Neural progenitor cell (in vitro differentiated cells): ENCODE measurements around the gene RPL10. TPM values are rescaled to one million over a fixed set of nuclear protein-coding genes. Genes with fewer than 3 reads are reported as not detected.

ENCODE experiments used
- DNase-seq: peaks from one replicate; pipeline ENCODE4 v3.0.0-alpha.2; 2016; ENCODE audit warnings: low spot score
- H2AFZ ChIP-seq: fragments of 200-600 bp; sonication (generic); replicated peaks from 2 replicates; pipeline ENCODE4 v1.6.1; 2016; ENCODE audit warnings: antibody characterized with exemption
- H3F3A ChIP-seq: fragments of 200-600 bp; sonication (generic); 2 replicates; pipeline ENCODE4 v1.6.1; 2016; ENCODE audit warnings: antibody characterized with exemption, low read depth
- H3K27ac ChIP-seq: fragments of 200-600 bp; sonication (generic); 2 replicates; pipeline ENCODE4 v1.5.1; 2016; ENCODE audit warnings: mild to moderate bottlenecking
- H3K27me3 ChIP-seq: fragments of 200-600 bp; sonication (generic); 2 replicates; pipeline ENCODE4 v1.6.1; 2016; ENCODE audit warnings: mild to moderate bottlenecking, moderate library complexity
- H3K36me3 ChIP-seq: fragments of 200-600 bp; sonication (generic); 2 replicates; pipeline ENCODE4 v1.5.1; 2016
- H3K4me1 ChIP-seq: fragments of 200-600 bp; sonication (generic); 2 replicates; pipeline ENCODE4 v1.6.1; 2016; ENCODE audit warnings: mixed run types
- H3K4me2 ChIP-seq: fragments of 200-600 bp; sonication (generic); 2 replicates; pipeline ENCODE4 v1.6.1; 2016
- H3K4me3 ChIP-seq: fragments of 200-600 bp; sonication (generic); 2 replicates; pipeline ENCODE4 v1.5.1; 2016
- H3K79me2 ChIP-seq: fragments of 200-600 bp; sonication (generic); 2 replicates; pipeline ENCODE4 v1.6.1; 2016; ENCODE audit warnings: low read depth
- H3K9ac ChIP-seq: fragments of 200-600 bp; sonication (generic); 2 replicates; pipeline ENCODE4 v1.6.1; 2016
- H3K9me3 ChIP-seq: fragments of 200-600 bp; sonication (generic); 2 replicates; pipeline ENCODE4 v1.5.1; 2016; ENCODE audit warnings: low read depth
- H4K20me1 ChIP-seq: fragments of 200-600 bp; sonication (generic); 2 replicates; pipeline ENCODE4 v1.6.1; 2016; ENCODE audit warnings: low read depth
- H3K27ac Mint-ChIP-seq: 3 replicates; pipeline ENCODE4 v1.8.0; 2021; ENCODE audit warnings: mixed read lengths
- H3K27me3 Mint-ChIP-seq: 2 replicates; pipeline ENCODE4 v1.8.0; 2022; ENCODE audit warnings: low read depth, mild to moderate bottlenecking, inconsistent platforms, moderate library complexity, mixed read lengths; ENCODE audit not compliant: insufficient read depth
- H3K36me3 Mint-ChIP-seq: 3 replicates; pipeline ENCODE4 v1.8.0; 2021; ENCODE audit warnings: mixed read lengths
- H3K4me1 Mint-ChIP-seq: 3 replicates; pipeline ENCODE4 v1.8.0; 2021; ENCODE audit warnings: mixed read lengths
- H3K4me3 Mint-ChIP-seq: 3 replicates; pipeline ENCODE4 v1.8.0; 2021; ENCODE audit warnings: mild to moderate bottlenecking, moderate library complexity, mixed read lengths
- H3K9me3 Mint-ChIP-seq: 3 replicates; pipeline ENCODE4 v1.8.0; 2020; ENCODE audit warnings: mixed read lengths
- EZH2 ChIP-seq: fragments of 200-600 bp; sonication (generic); IDR thresholded peaks from 2 replicates; pipeline ENCODE4 v1.6.1; 2017; ENCODE audit warnings: antibody characterized with exemption, mild to moderate bottlenecking, moderate library complexity
- EZH2phosphoT487 ChIP-seq: fragments of 200-600 bp; sonication (generic); IDR thresholded peaks from 2 replicates; pipeline ENCODE4 v1.6.1; 2017; ENCODE audit warnings: antibody characterized with exemption
- total RNA-seq: library from RNA; depleted of rRNA; stranded (reverse); fragments of >200 nt; gene quantifications from 2 replicates; pipeline ENCODE4 v1.2.3, GENCODE V29; 2015; ENCODE audit warnings: low replicate concordance
- TF ChIP-seq, protein P1 (sequence below): fragments of 200-600 bp; sonication (generic); IDR thresholded peaks from 2 replicates; pipeline ENCODE4 v1.5.1; 2017; ENCODE audit warnings: antibody characterized with exemption, mild to moderate bottlenecking

The RPL10 gene
- total RNA-seq, 1 donor from 2014 or later = 4,507 TPM

DNA sequence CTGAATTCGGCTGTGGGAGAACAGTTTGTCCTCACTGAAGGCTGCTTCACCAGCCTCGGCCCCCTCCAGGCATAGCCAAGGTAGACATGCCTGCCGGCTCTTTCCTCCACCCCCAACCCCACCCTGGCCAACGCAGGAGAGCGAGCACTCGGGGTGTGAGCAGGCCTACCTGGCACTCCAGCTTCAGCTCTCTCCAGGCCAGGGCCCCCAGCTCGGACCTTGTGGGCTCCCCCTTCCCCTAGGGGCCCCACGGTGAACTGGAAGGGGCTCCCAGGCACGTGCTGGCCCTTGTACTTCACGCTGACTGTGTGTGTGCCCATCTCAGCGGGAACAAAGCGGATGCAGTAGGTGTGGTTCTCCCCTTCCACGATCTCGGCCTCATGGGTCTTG, 46.2 kb upstream of the RPL10 start:
- TF ChIP-seq EZH2phosphoT487 (no peak), EZH2 (no peak)
- TF ChIP-seq, protein P1, sequence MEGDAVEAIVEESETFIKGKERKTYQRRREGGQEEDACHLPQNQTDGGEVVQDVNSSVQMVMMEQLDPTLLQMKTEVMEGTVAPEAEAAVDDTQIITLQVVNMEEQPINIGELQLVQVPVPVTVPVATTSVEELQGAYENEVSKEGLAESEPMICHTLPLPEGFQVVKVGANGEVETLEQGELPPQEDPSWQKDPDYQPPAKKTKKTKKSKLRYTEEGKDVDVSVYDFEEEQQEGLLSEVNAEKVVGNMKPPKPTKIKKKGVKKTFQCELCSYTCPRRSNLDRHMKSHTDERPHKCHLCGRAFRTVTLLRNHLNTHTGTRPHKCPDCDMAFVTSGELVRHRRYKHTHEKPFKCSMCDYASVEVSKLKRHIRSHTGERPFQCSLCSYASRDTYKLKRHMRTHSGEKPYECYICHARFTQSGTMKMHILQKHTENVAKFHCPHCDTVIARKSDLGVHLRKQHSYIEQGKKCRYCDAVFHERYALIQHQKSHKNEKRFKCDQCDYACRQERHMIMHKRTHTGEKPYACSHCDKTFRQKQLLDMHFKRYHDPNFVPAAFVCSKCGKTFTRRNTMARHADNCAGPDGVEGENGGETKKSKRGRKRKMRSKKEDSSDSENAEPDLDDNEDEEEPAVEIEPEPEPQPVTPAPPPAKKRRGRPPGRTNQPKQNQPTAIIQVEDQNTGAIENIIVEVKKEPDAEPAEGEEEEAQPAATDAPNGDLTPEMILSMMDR = no peak
- H3K9me3 Mint-ChIP-seq = peaks cover 9% of the 10 kb centered on the region
- peaks cover 2% of the 10 kb centered on the region for H3K36me3 Mint-ChIP-seq

DNA sequence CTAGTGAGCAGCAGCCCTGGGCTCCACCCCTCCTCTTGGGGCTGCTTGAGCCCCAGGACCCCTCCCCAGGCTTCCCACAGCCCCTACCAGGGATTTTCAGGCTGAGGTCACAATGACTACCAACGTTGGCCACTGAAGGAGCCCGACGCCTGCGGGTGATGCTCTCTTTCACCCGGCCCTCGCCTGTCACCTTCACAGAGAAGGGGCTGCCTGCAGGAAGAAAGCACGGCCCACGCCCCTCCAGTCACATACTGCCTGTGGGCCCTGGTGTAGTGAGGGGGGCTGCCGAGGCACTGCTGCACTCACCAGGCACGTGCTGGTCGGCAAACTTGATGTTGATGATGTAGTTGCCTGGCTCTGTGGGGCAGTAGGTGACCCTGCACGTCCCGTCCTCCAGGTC, 45.7 kb upstream of the RPL10 start:
- H3K9ac ChIP-seq = no peak overlapping the region
- no peak overlapping the region for H2AFZ ChIP-seq
- Mint-ChIP-seq H3K9me3 (peaks cover 5% of the 10 kb centered on the region), H3K4me1 (peaks cover 4% of the 10 kb centered on the region), H3K4me3 (no peak overlapping the region), H3K27me3 (peaks cover 11% of the 10 kb centered on the region), H3K36me3 (peaks cover 2% of the 10 kb centered on the region), H3K27ac (no peak overlapping the region)
- no peaks in the 10 kb centered on the region for H3K79me2 ChIP-seq
- no peak overlapping the region for H3K27ac ChIP-seq
- H3K9me3 ChIP-seq = no peaks in the 10 kb centered on the region
- H3K27me3 ChIP-seq = no peaks in the 10 kb centered on the region
- no peak for TF ChIP-seq EZH2phosphoT487
- TF ChIP-seq, protein P1 = no peak
- TF ChIP-seq EZH2 = no peak
- H3F3A ChIP-seq = peaks cover 7% of the 10 kb centered on the region
- no peaks in the 10 kb centered on the region for H3K4me1 ChIP-seq
- H3K4me3 ChIP-seq = no peak overlapping the region
- no peak for DNase-seq
- H3K4me2 ChIP-seq = no peak overlapping the region
- H3K36me3 ChIP-seq = no peaks in the 10 kb centered on the region
- H4K20me1 ChIP-seq = peaks cover 51% of the 10 kb centered on the region

More for the DNA sequence above, 46.2 kb upstream of the RPL10 start:
- H3K9ac ChIP-seq = no peak overlapping the region
- peaks cover 47% of the 10 kb centered on the region for H4K20me1 ChIP-seq
- H3K27ac ChIP-seq = no peak overlapping the region
- Mint-ChIP-seq H3K27me3 (peaks cover 15% of the 10 kb centered on the region), H3K27ac (no peak overlapping the region), H3K4me1 (peaks cover 9% of the 10 kb centered on the region), H3K4me3 (no peak overlapping the region)
- no peak overlapping the region for H3K4me2 ChIP-seq
- H3F3A ChIP-seq = peaks cover 10% of the 10 kb centered on the region
- no peak overlapping the region for H3K4me3 ChIP-seq
- H3K9me3 ChIP-seq = no peaks in the 10 kb centered on the region
- H3K27me3 ChIP-seq = no peaks in the 10 kb centered on the region
- H3K36me3 ChIP-seq = no peaks in the 10 kb centered on the region
- H3K4me1 ChIP-seq = no peaks in the 10 kb centered on the region
- no peaks in the 10 kb centered on the region for H3K79me2 ChIP-seq
- no peak for DNase-seq
- no peak overlapping the region for H2AFZ ChIP-seq

DNA sequence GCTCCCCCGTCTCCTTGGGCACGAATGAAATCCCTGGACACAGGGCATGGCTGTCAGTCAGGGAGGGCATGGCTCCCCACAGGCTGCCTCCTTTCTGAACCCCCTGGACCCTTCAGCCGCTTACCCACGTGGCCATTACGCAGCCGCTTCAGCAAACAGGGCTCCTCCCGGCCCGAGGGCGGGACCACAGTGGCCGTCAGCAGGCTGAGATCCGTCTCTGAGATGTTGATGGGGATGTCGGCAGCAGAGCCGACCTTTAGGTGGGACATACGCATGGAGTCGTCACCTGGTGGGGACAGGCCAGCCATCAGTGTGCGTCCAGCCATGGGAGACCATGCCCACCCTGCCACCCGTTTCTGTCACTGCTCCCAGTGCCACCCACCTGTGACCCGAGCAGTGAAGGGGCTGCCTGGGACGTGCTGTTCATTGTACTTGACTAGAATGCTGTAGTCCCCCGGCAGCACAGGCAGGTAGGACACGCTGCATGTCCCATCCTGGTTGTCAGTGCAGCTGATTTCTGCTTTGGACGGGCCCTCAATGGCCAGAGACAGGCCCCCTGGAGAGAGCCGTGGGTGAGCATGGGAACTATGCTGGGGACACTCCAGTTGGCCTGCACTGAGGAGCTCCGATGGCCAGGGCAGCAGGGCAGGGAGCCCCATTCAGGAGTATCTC, 44.9 kb upstream of the RPL10 start:
- H3K4me1 ChIP-seq = no peaks in the 10 kb centered on the region
- TF ChIP-seq EZH2phosphoT487 = no peak
- TF ChIP-seq, protein P1 = no peak
- TF ChIP-seq EZH2 = no peak
- Mint-ChIP-seq H3K27ac (no peak overlapping the region), H3K36me3 (peaks cover 2% of the 10 kb centered on the region), H3K27me3 (peaks cover 11% of the 10 kb centered on the region), H3K9me3 (peaks cover 4% of the 10 kb centered on the region), H3K4me3 (no peak overlapping the region), H3K4me1 (peaks cover under 1% of the 10 kb centered on the region)
- H3K9ac ChIP-seq = no peak overlapping the region
- no peaks in the 10 kb centered on the region for H3K27me3 ChIP-seq
- H4K20me1 ChIP-seq = peaks cover 52% of the 10 kb centered on the region
- peaks cover 4% of the 10 kb centered on the region for H3F3A ChIP-seq
- no peak overlapping the region for H3K4me2 ChIP-seq
- no peak for DNase-seq
- H2AFZ ChIP-seq = no peak overlapping the region
- no peaks in the 10 kb centered on the region for H3K79me2 ChIP-seq
- no peak overlapping the region for H3K4me3 ChIP-seq
- H3K9me3 ChIP-seq = no peaks in the 10 kb centered on the region
- H3K27ac ChIP-seq = no peak overlapping the region
- H3K36me3 ChIP-seq = no peaks in the 10 kb centered on the region
